ENCODE data around the gene NBR1. TPM values are rescaled to one million over a fixed set of nuclear protein-coding genes. Genes with fewer than 3 reads are reported as not detected.
"Not testable (repeated sequence)": the region's sequence is repeated elsewhere in the genome, so short reads cannot be mapped to it uniquely, and the experiment has no call there.

Gene NBR1
- total RNA-seq, 1 donor from 2014 or later: 56.1 TPM

GRCh38 chr17:43136574-43136973 is 34.4 kb upstream of the NBR1 start:
- DNase-seq (ENCODE audit: low spot score); intact Hi-C loops (cut with micrococcal nuclease); H3K27me3 Mint-ChIP-seq (ENCODE audit: insufficient read depth); H3K4me3 Mint-ChIP-seq; H3K9me3 Mint-ChIP-seq: not testable (repeated sequence)
- peak overlapping the region; percentile 15 for H3K27ac Mint-ChIP-seq
- peaks cover 11% of the 10 kb centered on the region for H3K36me3 Mint-ChIP-seq (ENCODE audit: low read depth)
- H3K4me1 Mint-ChIP-seq (ENCODE audit: low read depth): peaks cover 12% of the 10 kb centered on the region

- H3K36me3 Mint-ChIP-seq (ENCODE audit: low read depth): peaks cover 12% of the 10 kb centered on the region
- intact Hi-C loops (cut with micrococcal nuclease); H3K27ac Mint-ChIP-seq: not testable (repeated sequence)
Measured at GRCh38 chr17:43138531-43138930, 32.5 kb upstream of the NBR1 start.

GRCh38 chr17:43140396-43141332 is 30.4 kb upstream of the NBR1 start:
- no peak overlapping the region for H3K4me3 Mint-ChIP-seq
- peaks cover 3% of the 10 kb centered on the region for H3K36me3 Mint-ChIP-seq (ENCODE audit: low read depth)
- DNase-seq (ENCODE audit: low spot score): no peak
- H3K4me1 Mint-ChIP-seq (ENCODE audit: low read depth): peaks cover 12% of the 10 kb centered on the region
- intact Hi-C loops (cut with micrococcal nuclease): no loop called here
- H3K9me3 Mint-ChIP-seq: no peaks in the 10 kb centered on the region
- H3K27ac Mint-ChIP-seq: no peak overlapping the region
- no peaks in the 10 kb centered on the region for H3K27me3 Mint-ChIP-seq (ENCODE audit: insufficient read depth)

More at GRCh38 chr17:43138531-43138930, 32.5 kb upstream of the NBR1 start:
- H3K27me3 Mint-ChIP-seq (ENCODE audit: insufficient read depth); H3K9me3 Mint-ChIP-seq; H3K4me3 Mint-ChIP-seq; DNase-seq (ENCODE audit: low spot score): not testable (repeated sequence)
- H3K4me1 Mint-ChIP-seq (ENCODE audit: low read depth): peaks cover 12% of the 10 kb centered on the region

GRCh38 chr17:43142153-43142552 is 28.9 kb upstream of the NBR1 start:
- Mint-ChIP-seq H3K4me1 (ENCODE audit: low read depth) (no peaks in the 10 kb centered on the region), H3K27ac (no peak overlapping the region), H3K4me3 (no peak overlapping the region), H3K27me3 (ENCODE audit: insufficient read depth) (no peaks in the 10 kb centered on the region), H3K36me3 (ENCODE audit: low read depth) (peaks cover 5% of the 10 kb centered on the region), H3K9me3 (no peaks in the 10 kb centered on the region)
- intact Hi-C loops (cut with micrococcal nuclease): no loop called here
- no peak for DNase-seq (ENCODE audit: low spot score)

GRCh38 chr17:43143201-43143600 is 27.8 kb upstream of the NBR1 start:
- H3K36me3 Mint-ChIP-seq (ENCODE audit: low read depth): peaks cover 5% of the 10 kb centered on the region
- H3K27me3 Mint-ChIP-seq (ENCODE audit: insufficient read depth): no peaks in the 10 kb centered on the region
- no peak for DNase-seq (ENCODE audit: low spot score)

GRCh38 chr17:43146649-43147048 is 24.4 kb upstream of the NBR1 start:
- Mint-ChIP-seq H3K4me3 (no peak overlapping the region), H3K4me1 (ENCODE audit: low read depth) (no peaks in the 10 kb centered on the region), H3K9me3 (no peaks in the 10 kb centered on the region), H3K27ac (no peak overlapping the region), H3K36me3 (ENCODE audit: low read depth) (peaks cover 5% of the 10 kb centered on the region), H3K27me3 (ENCODE audit: insufficient read depth) (no peaks in the 10 kb centered on the region)
- intact Hi-C loops (cut with micrococcal nuclease): no loop called here
- no peak for DNase-seq (ENCODE audit: low spot score)

More at GRCh38 chr17:43143201-43143600, 27.8 kb upstream of the NBR1 start:
- no peak overlapping the region for H3K27ac Mint-ChIP-seq
- H3K4me3 Mint-ChIP-seq: no peak overlapping the region
- no peaks in the 10 kb centered on the region for H3K9me3 Mint-ChIP-seq
- H3K4me1 Mint-ChIP-seq (ENCODE audit: low read depth): no peaks in the 10 kb centered on the region
- intact Hi-C loops (cut with micrococcal nuclease): no loop called here

GRCh38 chr17:43151880-43152456 is 19.0 kb upstream of the NBR1 start:
- Mint-ChIP-seq H3K27ac (no peak overlapping the region), H3K4me1 (ENCODE audit: low read depth) (no peaks in the 10 kb centered on the region), H3K36me3 (ENCODE audit: low read depth) (peaks cover 9% of the 10 kb centered on the region), H3K4me3 (no peak overlapping the region), H3K9me3 (peaks cover 6% of the 10 kb centered on the region), H3K27me3 (ENCODE audit: insufficient read depth) (no peaks in the 10 kb centered on the region)
- DNase-seq (ENCODE audit: low spot score): no peak
- intact Hi-C loops (cut with micrococcal nuclease): no loop called here

- H3K27me3 Mint-ChIP-seq (ENCODE audit: insufficient read depth); H3K4me3 Mint-ChIP-seq; H3K27ac Mint-ChIP-seq; DNase-seq (ENCODE audit: low spot score); intact Hi-C loops (cut with micrococcal nuclease); H3K9me3 Mint-ChIP-seq; H3K4me1 Mint-ChIP-seq (ENCODE audit: low read depth): not testable (repeated sequence)
- H3K36me3 Mint-ChIP-seq (ENCODE audit: low read depth): peaks cover 11% of the 10 kb centered on the region
Measured at GRCh38 chr17:43153197-43153835, 17.7 kb upstream of the NBR1 start.

- no peak for DNase-seq (ENCODE audit: low spot score)
- Mint-ChIP-seq H3K27ac (no peak overlapping the region), H3K4me3 (no peak overlapping the region), H3K27me3 (ENCODE audit: insufficient read depth) (no peaks in the 10 kb centered on the region), H3K4me1 (ENCODE audit: low read depth) (no peaks in the 10 kb centered on the region), H3K36me3 (ENCODE audit: low read depth) (peaks cover 10% of the 10 kb centered on the region), H3K9me3 (peaks cover 6% of the 10 kb centered on the region)
- intact Hi-C loops (cut with micrococcal nuclease): no loop called here
Measured at GRCh38 chr17:43155666-43156065, 15.3 kb upstream of the NBR1 start.

- intact Hi-C loops (cut with micrococcal nuclease); H3K9me3 Mint-ChIP-seq; H3K27ac Mint-ChIP-seq; H3K4me1 Mint-ChIP-seq (ENCODE audit: low read depth); H3K27me3 Mint-ChIP-seq (ENCODE audit: insufficient read depth); H3K4me3 Mint-ChIP-seq; H3K36me3 Mint-ChIP-seq (ENCODE audit: low read depth); DNase-seq (ENCODE audit: low spot score): not testable (repeated sequence)
Measured at GRCh38 chr17:43159232-43159631, 11.8 kb upstream of the NBR1 start.

- H3K27me3 Mint-ChIP-seq (ENCODE audit: insufficient read depth); H3K4me3 Mint-ChIP-seq; H3K9me3 Mint-ChIP-seq; DNase-seq (ENCODE audit: low spot score); H3K27ac Mint-ChIP-seq; intact Hi-C loops (cut with micrococcal nuclease); H3K4me1 Mint-ChIP-seq (ENCODE audit: low read depth); H3K36me3 Mint-ChIP-seq (ENCODE audit: low read depth): not testable (repeated sequence)
Measured at GRCh38 chr17:43159957-43160356, 11.1 kb upstream of the NBR1 start.

- DNase-seq (ENCODE audit: low spot score); H3K4me3 Mint-ChIP-seq; H3K4me1 Mint-ChIP-seq (ENCODE audit: low read depth); H3K27me3 Mint-ChIP-seq (ENCODE audit: insufficient read depth); H3K36me3 Mint-ChIP-seq (ENCODE audit: low read depth); H3K9me3 Mint-ChIP-seq; intact Hi-C loops (cut with micrococcal nuclease): not testable (repeated sequence)
- H3K27ac Mint-ChIP-seq: peak overlapping the region; percentile 2
Measured at GRCh38 chr17:43165971-43166370, 5.0 kb upstream of the NBR1 start.
